HG03342 (cell line): ENCODE results near the gene PDE4A.
"Not testable (repeated sequence)": the region's sequence is repeated elsewhere in the genome, so short reads cannot be mapped to it uniquely, and the experiment has no call there.

ENCODE experiments used
- ATAC-seq: cut with Tn5 transposase; IDR thresholded peaks from one replicate; pipeline ENCODE4 v1.9.1; 2021; ENCODE audit warnings: mild to moderate bottlenecking, moderate library complexity; ENCODE audit not compliant: unreplicated experiment

Gene PDE4A

DNA sequence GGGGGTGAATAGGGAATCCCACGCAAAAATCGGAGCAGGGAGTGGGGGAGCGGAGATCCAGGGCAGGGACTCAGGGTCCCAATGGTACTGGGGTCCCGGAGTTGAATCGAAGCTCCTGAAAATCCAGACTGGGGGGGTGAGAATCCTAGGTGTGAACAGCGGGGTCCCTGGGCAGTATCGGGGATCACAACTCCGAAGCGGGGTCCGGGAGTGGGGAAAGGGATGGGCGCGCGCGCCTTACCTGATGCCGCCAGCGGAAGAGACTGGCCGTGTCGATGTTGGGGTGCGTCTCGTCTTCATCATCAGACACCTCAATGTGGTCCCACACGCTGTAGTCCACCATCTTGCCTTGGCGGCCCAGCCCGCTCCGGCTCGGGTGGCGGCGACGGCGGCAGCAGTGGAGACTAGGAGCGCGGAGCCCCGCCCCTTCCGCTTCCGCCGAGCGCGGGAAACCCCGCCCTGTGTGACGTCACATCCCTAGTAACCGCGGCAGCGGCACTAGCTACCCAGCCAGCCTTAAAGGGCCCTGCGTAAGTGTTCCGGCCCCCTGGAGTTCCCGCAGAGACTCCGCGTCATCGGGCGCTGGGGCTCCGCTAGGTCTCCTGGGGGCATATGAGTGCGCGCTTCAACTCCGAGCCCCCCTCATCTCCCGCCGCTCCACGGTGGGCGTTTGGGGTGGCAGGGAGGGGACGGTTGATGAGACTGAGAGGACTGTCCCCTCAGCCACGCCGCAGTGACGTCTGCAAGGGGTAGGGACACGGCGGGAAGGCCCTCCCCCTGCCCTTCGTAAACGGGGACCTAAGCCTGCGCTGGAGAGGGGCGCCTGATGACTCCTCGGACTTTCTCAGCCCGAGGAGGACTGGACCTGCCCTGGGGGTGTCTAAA lies 17.0 kb upstream of the PDE4A start, which contains the start of gene CDC37:
TSS of gene CDC37 (minus strand) at position 406 of the 885 bp plus-strand sequence. CDS start at position 343, 63 bp downstream.
- ATAC-seq: peak; percentile 73

DNA sequence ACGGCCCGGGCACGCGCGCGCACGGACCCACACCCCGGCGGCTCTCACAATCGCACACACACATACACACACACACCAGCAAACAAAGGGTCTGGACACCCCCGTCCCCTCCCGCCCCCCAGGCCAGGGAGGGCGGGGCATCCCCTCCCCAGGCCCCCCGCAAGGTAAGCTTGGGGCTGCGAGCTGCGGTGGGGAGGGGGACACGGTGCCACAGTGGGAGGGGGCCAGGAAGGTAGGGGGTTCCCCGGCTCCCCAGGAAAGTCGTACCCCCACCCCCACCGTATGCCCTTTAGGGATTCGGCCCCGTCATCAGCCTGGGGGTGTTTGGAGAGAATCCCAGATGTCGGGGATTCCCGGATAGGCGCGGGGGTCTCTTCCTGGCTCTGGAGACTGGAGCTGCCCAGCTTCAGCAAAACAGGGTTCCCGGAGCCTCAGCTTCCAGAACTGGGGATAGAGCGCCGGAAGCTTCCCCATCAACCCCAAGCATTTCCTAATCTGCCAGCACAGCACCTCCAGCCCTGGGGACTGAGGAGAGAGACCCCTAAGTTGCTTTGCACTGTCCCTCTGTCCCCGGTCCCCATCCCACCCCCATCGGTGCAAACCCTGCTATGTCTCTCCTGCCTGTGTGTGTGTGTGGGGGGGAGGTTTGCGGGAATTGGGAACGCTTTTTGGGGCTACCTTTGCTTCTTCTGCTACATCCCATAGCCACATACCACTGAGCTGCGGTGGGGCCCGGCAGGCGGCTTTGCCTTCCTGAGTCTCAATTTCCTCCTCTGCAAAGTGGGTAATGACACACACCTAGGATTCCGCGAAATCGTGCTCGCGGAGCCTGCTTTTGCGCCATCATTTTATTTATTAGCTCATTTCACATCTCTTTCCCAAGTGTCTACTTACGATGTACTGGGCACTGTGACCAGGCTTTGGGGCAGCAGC lies 15.2 kb upstream of the PDE4A start:
- ATAC-seq: no peak

DNA sequence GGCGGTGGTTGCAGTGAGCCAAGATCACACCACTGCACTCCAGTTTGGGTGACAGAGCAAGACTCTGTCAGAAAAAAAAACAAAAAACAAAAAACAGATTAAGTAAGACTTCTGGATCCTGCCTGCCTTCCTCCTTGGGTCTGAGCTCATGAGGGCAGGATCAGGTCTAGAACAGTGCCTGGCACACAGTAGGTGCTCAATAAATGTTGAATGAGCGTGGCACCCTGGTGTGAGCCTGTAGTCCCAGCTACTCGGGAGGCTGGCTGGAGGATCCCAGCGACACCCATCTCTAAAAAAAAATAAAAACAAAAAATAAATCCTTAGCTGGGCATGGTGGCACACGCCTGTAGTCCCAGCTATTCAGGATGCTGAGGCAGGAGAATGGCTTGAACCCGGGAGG lies 14.1 kb upstream of the PDE4A start:
- no peak for ATAC-seq

DNA sequence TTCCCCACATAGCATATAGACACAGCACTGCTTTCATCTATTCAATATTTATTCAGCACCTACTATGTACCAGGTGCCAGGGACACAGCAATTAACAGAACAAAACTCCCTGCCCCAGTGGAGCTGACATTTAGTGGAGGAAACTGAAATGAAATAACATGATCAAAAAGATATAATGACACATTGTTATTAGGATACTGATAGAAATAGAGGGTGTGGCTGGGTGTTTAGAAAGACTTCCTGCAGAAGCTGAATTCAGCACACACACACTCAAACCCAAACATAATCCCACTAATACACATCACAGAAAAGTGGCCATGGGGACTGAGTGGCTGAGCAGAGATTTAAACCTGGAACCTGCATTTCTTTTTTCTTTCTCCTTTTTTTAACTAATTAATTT lies 13.2 kb upstream of the PDE4A start:
- no peak for ATAC-seq

DNA sequence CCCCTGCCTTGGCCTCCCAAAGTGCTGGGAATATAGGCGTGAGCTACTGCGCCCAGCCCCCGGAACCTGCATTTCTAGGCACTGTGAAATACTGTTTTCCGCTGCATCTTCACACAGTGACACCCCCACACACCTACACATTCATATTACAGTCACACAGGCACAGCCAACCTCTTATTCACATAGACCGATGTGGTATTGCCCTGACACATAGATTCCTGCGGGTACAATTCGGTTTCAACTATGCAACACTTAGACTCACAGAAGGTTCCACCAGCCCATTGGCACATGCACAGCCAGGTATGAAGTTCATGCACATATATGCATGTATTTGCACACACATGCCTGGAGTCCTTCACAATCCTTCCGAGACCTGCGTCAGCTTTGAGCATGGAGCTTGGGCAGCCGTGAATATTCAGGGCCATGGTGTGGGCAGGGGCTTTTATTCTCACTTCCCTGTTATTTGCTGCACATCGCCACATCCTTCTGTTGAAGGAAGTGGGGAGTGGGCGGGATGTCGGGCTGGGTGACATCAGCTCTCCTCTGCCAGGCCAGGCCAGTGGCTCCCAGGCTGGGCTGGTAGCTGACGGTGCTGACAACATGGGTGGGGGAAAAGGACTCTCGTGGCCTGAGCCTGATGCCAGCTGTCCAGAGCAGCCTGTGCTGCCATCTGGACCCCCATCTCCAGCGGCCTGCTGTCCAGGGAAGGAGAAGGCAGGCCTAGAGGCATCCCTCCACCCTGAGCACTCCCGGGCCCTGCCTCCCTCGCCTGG lies 11.6 kb upstream of the PDE4A start:
- no peak for ATAC-seq

DNA sequence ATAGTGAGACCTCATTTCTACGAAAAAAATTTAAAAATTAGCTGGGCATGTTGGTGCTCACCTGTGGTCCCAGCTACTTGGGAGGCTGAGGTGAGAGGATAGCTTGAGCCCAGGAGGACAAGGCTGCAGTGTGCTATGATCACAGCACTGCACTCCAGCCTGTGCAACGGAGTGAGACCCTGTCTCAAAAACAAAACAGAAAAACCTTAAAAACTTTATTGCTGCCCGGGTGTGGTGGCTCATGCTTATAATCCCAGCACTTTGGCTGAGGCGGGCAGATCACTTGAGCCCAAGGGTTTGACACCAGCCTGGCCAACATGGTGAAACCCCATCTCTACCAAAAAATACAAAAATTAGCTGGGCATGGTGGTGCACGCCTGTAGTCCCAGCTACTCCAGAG lies 9.1 kb upstream of the PDE4A start:
- not testable (repeated sequence) for ATAC-seq

DNA sequence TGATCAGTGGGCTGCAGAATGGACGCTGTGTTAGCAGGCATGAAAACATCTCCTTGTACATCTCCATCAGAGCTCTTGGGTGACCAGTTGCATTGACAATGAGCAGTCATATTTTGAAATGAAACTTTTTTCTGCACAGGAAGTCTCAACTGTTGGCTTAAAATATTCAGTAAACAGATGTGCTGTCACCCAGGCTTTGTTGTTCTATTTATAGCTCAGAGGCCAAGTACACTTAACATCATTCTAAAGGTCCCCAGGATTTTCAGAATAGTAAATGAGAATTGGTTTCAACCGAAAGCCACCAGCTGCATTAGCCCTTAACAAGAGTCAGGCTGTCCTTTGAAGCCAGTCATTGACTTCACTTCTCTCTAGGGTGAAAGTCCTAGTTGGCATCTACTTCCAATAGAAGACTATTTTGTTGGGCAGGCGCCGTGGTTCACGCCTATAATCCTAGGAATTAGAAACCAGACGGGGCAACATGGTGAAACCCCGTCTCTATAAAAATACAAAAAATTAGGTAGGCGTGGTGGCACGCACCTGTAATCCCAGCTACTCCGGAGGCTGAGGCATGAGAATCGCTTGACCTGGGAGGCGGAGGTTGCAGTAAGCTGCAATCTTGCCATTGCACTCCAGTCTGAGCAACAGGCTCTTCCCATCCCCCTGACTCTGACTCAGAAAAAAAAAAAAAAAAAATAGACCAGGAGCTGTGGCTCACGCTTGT lies 7.9 kb upstream of the PDE4A start:
- ATAC-seq: no peak

DNA sequence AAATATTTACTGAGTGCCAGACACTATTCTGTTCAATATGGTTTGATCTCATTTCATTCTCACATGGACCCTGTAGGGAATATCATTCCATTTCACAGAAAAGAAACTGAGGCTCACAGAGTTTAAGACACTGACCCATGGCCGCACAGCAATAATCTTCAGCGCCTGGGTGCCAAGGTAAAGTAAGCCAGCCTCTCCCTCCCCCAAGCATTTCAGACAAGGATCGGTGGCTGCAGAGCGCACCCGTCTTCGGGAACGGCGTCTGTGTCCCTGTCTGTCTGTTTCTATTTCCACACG lies 4.3 kb upstream of the PDE4A start:
- no peak for ATAC-seq

DNA sequence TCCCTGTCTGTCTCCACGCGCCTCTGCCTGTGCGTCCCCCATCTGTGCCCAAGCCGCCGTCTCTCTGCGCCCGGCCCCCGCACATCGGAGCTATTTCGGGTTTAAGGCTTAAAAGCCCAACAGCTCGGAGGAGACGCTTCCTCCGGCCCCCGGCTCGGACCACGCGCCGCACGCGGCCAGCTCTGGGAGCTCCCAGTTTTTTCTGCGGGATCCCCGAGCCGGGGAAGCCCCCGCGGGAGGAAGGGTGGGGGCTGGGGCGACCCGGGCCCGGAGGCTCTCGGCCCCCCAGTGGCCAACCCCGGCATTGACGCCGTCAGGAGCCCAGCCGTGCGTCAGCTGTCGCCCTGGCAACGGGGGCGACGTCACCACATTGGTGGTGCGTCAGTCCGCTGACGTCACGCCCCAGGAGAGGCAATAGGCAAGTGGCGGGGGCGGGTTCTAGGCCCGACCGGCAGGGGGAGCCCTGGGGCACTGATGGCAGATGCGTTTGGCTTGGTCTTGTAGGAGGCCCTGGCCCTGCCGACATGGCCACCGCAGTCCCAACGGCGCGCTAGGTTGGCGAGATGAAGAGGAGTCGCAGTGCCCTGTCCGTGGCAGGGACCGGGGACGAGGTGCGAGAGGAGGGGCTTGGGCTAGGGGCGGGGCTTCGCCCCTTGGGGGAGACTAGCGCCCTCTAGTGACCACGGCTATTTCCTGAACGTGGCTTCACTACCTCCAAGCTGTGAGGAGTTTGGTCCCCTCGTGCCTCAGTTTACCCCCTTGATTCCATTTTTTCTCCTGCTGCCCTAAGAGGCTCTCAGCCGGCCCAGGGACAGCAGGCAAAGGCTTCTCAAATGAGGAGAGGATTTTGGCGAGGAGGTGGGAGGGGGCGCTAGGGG lies 3.7 kb upstream of the PDE4A start:
- peak; percentile 46 for ATAC-seq

DNA sequence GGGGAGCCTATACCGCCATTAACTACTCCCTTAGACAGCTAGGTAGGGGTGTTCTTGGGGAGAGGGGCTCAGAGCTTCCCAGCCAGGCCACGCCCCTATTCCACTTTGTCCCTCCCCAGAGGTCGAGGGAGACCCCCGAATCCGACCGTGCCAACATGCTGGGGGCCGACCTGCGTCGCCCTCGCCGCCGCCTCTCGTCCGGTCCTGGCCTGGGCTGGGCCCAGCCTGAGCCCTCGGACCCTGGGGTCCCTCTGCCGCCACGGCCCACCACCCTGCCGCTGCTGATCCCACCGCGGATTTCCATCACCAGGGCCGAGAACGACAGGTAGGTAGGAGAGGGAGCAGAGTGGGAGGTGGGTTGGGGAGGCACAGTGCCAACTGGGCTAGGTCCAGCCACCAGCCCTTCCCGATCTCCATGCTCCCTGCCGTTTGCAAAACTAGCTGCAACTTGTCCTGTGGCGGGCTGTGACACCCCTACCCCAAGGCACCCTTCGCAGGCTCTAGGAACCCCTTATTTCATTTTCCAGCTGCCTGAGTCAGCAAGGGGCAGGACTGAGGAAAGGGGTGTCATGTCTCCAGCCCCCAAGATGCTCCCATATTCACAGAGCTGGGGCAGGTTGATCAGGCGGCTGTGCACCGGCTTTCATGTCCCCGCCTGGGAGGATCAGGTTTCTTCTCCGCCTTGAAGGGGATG lies 2.6 kb upstream of the PDE4A start:
- ATAC-seq: no peak

DNA sequence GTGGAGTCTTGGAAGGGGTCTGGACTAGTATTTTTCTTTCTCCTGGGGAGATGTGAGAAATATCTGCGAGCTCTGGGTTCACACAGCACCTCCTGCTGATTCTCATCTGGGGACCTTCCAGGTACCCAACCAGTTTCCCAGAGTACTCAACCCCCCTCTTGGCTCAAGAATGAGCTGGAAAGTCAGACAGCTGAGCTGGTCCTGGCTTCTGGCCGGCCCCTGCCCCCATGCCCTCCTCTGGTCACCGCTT lies 2.2 kb upstream of the PDE4A start:
- ATAC-seq: no peak

DNA sequence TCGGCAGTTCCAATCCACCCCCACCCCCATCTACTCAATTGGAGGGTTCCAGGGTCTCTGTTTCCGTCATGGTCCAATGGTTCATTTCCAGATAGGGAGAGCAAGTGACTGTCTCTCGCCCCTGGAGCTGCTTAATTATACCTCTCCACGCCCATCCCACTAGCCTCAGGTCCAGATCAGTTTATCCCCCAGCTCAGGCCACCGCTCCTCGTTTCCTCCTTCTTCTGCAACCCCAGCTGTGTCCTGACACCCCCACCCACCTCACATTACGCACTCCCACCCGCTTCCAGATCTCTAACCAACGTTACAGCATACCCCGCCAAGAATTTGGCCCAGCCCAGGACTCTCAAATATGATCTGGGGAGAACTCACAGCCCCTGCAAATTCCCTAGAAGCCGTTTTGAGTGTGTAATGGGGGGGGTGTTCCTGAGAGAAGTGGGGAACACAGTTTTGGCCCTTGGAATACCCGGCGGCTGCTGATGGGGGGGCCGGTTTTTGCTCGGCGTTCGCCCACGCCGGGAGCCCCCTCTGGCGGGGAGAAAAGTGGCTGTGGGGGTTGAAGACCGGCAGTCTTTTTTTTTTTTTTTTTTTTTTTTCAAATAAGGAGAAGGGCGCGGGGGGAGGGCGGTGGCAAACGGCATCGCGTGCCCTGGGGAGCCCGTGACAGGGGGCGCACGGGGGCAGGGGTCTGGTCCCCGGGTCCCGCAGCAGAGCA lies 1.7 kb upstream of the PDE4A start:
- ATAC-seq: no peak

DNA sequence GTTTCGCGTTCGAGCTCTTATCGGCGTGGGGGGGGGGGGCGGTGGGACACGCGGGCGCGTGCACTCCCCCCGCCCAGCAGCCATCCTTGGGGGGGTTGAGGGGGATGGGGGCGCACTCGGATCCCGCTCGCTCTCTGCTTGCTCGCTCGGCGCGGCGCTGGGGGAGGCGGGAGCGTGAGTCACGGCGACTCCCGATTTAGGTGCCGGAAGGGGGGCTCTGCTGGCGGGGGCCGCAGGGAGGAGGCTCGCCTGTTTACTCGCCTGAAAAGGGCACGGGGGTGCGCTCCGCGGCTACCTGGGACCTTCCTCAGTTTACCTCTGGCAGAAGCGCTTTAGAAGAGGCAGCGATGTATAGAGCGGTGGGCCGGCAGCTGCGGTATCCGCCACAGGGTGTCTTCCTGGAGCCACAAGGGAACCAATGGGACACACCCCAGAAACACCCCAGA lies 1.1 kb upstream of the PDE4A start:
- ATAC-seq: no peak

DNA sequence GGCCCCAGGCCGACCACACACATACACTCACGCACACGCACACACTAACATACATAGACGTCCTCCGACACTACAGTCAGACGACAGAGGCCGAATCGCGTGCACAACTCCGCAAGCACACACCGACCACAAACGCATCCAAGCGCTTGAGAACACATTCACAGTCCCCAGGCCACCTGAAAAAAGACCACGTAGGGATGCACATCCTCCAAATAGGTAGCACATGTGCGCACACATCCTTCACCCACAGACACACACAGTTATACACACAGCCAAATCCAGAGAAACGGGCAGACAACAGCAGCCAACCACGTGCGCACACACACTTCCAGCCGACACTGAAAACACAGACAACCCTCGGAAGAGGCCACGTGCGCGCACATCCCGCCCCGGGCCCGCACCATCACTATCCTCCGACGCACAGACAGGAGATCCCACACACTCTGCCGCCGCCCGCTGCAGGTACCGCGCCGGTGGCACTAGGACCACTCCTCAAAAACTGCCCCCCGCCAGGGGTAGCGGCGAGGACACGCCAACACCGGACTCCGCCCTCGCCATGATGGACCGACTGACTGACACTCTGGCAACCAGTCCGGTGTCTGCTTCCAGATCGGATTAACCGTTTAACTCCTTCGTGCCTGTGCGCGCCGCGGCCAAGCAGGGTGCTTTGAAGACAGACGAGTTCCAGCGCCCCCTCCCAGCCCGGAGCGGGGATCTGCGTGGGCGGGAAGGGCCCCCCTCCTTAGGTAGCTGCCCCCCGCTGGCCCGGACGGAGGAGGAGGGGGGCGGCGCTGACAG lies 493 bp upstream of the PDE4A start:
- no peak for ATAC-seq

DNA sequence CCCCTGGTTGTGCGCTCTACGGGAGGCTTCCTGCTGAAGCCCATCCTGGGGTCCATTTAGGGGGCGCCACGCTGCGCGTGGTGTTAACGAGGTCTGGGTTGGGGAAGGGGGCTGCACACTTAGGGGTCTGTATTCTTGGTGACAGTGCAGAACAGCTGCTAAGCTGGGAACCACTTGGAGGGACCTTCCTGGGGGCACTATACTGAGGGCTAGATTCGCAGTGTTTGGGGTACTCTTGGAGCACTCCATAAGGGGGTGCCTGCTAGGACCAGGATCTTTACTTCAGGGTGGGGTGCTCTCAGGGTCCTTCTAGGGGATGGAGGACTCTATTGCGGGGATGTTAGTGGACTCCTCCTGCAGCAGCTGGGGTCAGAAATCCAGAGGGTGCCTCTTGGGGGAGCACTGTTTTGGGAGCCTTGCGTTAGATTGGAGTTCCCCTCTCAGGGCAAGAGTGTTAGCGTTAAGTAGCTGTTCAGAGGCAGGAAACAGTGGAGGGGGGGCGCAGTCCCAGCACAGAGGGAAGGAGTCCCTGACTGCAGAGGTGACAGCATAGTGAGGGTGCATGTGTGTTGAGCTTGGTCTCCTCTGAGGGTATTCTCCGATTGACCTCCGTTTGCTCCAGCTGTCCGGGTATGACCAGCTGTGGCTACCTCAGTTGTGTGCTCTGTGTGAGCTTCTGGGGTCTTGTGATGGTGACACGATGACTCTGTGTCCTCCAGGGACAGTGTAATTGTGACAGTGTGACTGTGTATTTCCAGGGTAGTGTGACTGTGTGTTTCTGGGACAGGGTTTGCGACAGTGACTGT lies 1.1 kb downstream of the PDE4A start:
- ATAC-seq: no peak

DNA sequence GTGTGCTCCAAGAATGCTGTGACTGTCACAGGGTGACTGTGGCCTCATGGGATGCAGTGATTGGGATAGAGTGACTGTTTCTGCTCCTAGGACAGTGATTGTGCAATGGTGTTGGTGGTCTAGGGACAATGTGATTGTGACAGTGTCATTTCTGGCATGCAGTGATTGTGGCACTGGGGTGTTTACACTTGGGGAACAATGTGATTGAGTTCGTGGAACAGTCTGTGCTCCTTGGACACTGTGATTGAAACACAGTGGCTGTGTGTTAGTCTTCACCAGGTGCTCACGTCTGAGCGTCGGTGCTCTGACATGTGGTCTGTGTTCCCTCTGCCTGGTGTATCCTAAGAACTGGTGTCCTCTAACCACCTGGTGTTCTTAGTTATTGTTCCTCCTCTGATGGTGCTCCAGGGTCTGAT lies 1.7 kb downstream of the PDE4A start:
- ATAC-seq: no peak

DNA sequence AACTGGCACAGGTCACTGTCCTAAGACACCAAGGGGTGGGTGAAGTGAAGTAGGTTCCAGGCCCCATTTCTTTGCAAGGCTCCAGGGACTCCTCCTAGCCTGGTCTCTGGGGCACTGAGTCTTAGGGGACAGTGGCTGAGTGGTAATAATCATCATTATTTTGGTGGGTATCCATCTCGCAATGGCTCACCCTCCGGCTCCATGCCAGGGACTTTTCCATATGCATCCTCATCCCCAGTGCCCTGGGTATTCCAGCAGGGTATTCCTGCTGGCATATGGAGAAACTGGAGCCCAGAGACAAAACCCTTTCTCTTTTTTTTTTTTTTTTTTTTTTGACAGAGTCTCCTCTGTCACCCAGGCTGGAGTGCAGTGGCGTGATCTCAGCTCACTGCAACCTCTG lies 2.5 kb downstream of the PDE4A start:
- ATAC-seq: no peak
